ENCODE results near the gene SHISA4. TPM values are rescaled to one million over a fixed set of nuclear protein-coding genes. Genes with fewer than 3 reads are reported as not detected.

Gene SHISA4
- total and polyA plus RNA-seq, 2 of the 8 experiments (the other 6 are each of a cell fraction or from before 2014, with no cell fraction given): 7.8 to 28.9 TPM

DNA sequence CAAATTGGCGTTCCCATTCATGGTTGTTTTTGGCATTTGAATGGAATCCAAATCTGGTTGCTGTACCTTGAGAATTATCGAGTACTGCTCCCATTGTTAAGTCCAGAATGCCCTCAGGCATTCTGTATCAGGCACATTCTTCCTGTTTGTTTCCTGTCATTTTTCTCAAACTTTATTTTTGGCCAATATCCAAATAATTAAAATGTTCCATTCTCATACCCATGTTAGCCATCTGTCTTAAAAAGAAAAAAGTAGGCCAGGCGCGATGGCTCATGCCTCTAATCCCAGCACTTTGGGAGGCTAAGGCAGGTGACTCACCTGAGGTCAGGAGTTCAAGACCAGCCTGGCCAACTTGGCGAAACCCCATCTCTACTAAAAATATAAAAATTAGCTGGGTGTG, 29.3 kb upstream of the SHISA4 start:
- Histone ChIP-seq H2AFZ (ENCODE audit: low read length) (no peak overlapping the region), H3K79me2 (ENCODE audit: control insufficient read depth in 1 of 2, insufficient read depth in 2 of 2, low read length in 2 of 2) (no peaks in the 10 kb centered on the region), H3K9me3 (ENCODE audit: insufficient read depth in 2 of 2, low read depth in 1 of 2, low read length in 1 of 2) (no peaks in the 10 kb centered on the region), H2AK5ac (ENCODE audit: low read depth, low read length) (no peak overlapping the region), H4K20me1 (replicated peaks in 1 of 2; ENCODE audit: control insufficient read depth in 1 of 2, insufficient read depth in 2 of 2, low read length in 2 of 2) (no peaks in the 10 kb centered on the region), H3K56ac (replicated peaks; ENCODE audit: insufficient read length, low read depth, low read length) (no peak overlapping the region), H4K91ac (replicated peaks; ENCODE audit: insufficient read length, low read length) (no peak overlapping the region), H2BK20ac (ENCODE audit: low read length) (no peak overlapping the region), H3K27ac (ENCODE audit: low read depth, low read length) (no peak overlapping the region), H3K14ac (ENCODE audit: insufficient read length) (no peak overlapping the region), H3K23me2 (ENCODE audit: low read depth, low read length) (no peaks in the 10 kb centered on the region), H3K27me3 (replicated peaks in 1 of 4; ENCODE audit: control insufficient read depth in 3 of 4, extremely low read depth in 1 of 4, insufficient read depth in 3 of 4, low read length in 3 of 4) (no peaks in the 10 kb centered on the region; a peak in 1 of 7 replicates), H3K4ac (replicated peaks; ENCODE audit: insufficient read length, low read depth, low read length) (no peak overlapping the region), H2BK15ac (ENCODE audit: low read length) (no peak overlapping the region), H3K4me2 (ENCODE audit: insufficient read depth in 1 of 2, low read depth in 2 of 2, low read length in 2 of 2) (no peak overlapping the region), H3K4me3 (ENCODE audit: extremely low read depth in 1 of 4, insufficient read depth in 2 of 4, low read depth in 3 of 4, low read length in 4 of 4) (no peak overlapping the region), H4K8ac (ENCODE audit: extremely low read depth, insufficient read depth, low read length) (no peak overlapping the region), H3K36me3 (ENCODE audit: control insufficient read depth in 2 of 4, insufficient read depth in 4 of 4, low read length in 3 of 4) (peaks cover 18 to 82% (median 59%) of the 10 kb centered on the region in 4 experiments), H3K9ac (replicated peaks in 1 of 4; ENCODE audit: extremely low read depth in 1 of 4, low read depth in 3 of 4, low read length in 3 of 4) (no peak overlapping the region), H2BK5ac (ENCODE audit: low read depth, low read length) (no peak overlapping the region), H2BK120ac (replicated peaks; ENCODE audit: low read depth, low read length) (no peak overlapping the region), H3K4me1 (replicated peaks in 1 of 4; ENCODE audit: control insufficient read depth in 3 of 4, insufficient read depth in 4 of 4, low read length in 3 of 4) (no peaks in the 10 kb centered on the region), H3K18ac (ENCODE audit: extremely low read depth, low read length) (no peak overlapping the region), H3K23ac (ENCODE audit: insufficient read length) (no peak overlapping the region), H3K79me1 (ENCODE audit: low read depth, low read length) (no peaks in the 10 kb centered on the region), H4K5ac (ENCODE audit: insufficient read length, low read depth, low read length) (no peak overlapping the region), H2BK12ac (ENCODE audit: low read depth, low read length) (no peak overlapping the region)
- TF ChIP-seq POLR2A (IDR thresholded peaks at IDR 0.05; ENCODE audit: control extremely low read depth in 1 of 2, low read depth in 2 of 2, low read length in 2 of 2): no peak
- TF ChIP-seq RFX5 (IDR thresholded peaks at IDR 0.05; ENCODE audit: borderline replicate concordance, low read depth, low read length): no peak
- POLR2A ChIA-PET (ENCODE audit: partially characterized antibody): interaction anchor here (1.3 to 1.6 kb wide), 2 partner anchors 14 to 30 kb away, joined by 3 to 6 read pairs; partner anchors contain the start of gene SHISA4
- WGBS, 2 experiments (ENCODE audit: extremely low coverage in 1 of 2, insufficient coverage in 1 of 2, insufficient read length in 1 of 2, insufficient replicate concordance in 2 of 2, low coverage in 1 of 2, low lambda C conversion rate in 2 of 2, missing lambda C conversion rate in 1 of 2): 92% methylated on average over 5 of the region's 5 CpGs; no CpG with 5 or more reads in 1 of the 2 experiments
- CTCF ChIA-PET (ENCODE audit: partially characterized antibody): interaction anchor here (0.9 to 3.7 kb wide), 4 partner anchors 9 to 67 kb away, joined by 3 to 12 read pairs (median 7); partner anchors contain the start of gene IPO9
- DNase-seq (ENCODE audit: low read depth in 1 of 2, low spot score in 2 of 2) (no peak), FAIRE-seq (no peak)

Data from H1 (cell line).